Calu3 (cell line): ENCODE measurements around the gene CTSS. TPM values are rescaled to one million over a fixed set of nuclear protein-coding genes. Genes with fewer than 3 reads are reported as not detected.

ENCODE experiments used
- BruUV-seq: library from RNA; stranded (reverse); fragments of 400-500 nt; replicated peaks from 2 replicates; lab custom pipeline; 2021; lab: Mats Ljungman, UMichigan
- CTCF ChIA-PET: fragments of 300-600 bp; sonication (Branson Sonifier 250); formaldehyde crosslinking; loops from one replicate; lab custom pipeline; 2022; ENCODE audit warnings: antibody characterized with exemption; lab: Charles Lee
- DNase-seq: peaks from one replicate; pipeline ENCODE4 v3.0.0; 2022
- H3K27ac Mint-ChIP-seq: one replicate; pipeline ENCODE4 v1.8.0; 2022; ENCODE audit warnings: mixed read lengths; ENCODE audit not compliant: unreplicated experiment
- H3K27me3 Mint-ChIP-seq: one replicate; pipeline ENCODE4 v1.8.0; 2022; ENCODE audit warnings: mixed read lengths; ENCODE audit not compliant: unreplicated experiment
- H3K36me3 Mint-ChIP-seq: one replicate; pipeline ENCODE4 v1.8.0; 2022; ENCODE audit warnings: mild to moderate bottlenecking, moderate library complexity, mixed read lengths; ENCODE audit not compliant: insufficient read depth, unreplicated experiment
- H3K4me1 Mint-ChIP-seq: one replicate; pipeline ENCODE4 v1.8.0; 2022; ENCODE audit warnings: mild to moderate bottlenecking, low read depth, mixed read lengths; ENCODE audit not compliant: unreplicated experiment
- H3K4me3 Mint-ChIP-seq: one replicate; pipeline ENCODE4 v1.8.0; 2022; ENCODE audit warnings: mild to moderate bottlenecking, low read depth, moderate library complexity, mixed read lengths; ENCODE audit not compliant: unreplicated experiment
- H3K9me3 Mint-ChIP-seq: one replicate; pipeline ENCODE4 v1.8.0; 2022; ENCODE audit warnings: low read depth, mixed read lengths; ENCODE audit not compliant: unreplicated experiment
- CTCF ChIP-seq: fragments of 200-600 bp; IDR thresholded peaks from one replicate; pipeline ENCODE4 v1.8.0; 2022; ENCODE audit warnings: antibody characterized with exemption; ENCODE audit not compliant: unreplicated experiment
- intact Hi-C: fragments of 100-400 bp; cut with micrococcal nuclease; formaldehyde crosslinking; loops from one replicate; pipeline ENCODE4 v1.10.0; 2022; ENCODE audit not compliant: unreplicated experiment
- total RNA-seq: library from RNA; stranded (reverse); gene quantifications from 2 replicates; pipeline ENCODE4 v1.2.3, GENCODE V29; 2022

CTSS gene
- total RNA-seq, 1 experiment from 2014 or later = 144 TPM

GRCh38 chr1:150808846-150809245 is 43.3 kb upstream of the CTSS start:
- no peak for TF ChIP-seq CTCF
- H3K4me3 Mint-ChIP-seq = no peak overlapping the region
- no peaks in the 10 kb centered on the region for H3K27me3 Mint-ChIP-seq
- H3K36me3 Mint-ChIP-seq = no peaks in the 10 kb centered on the region
- H3K27ac Mint-ChIP-seq = no peak overlapping the region
- no peak for DNase-seq
- intact Hi-C loops = no loop called here
- CTCF ChIA-PET = no interaction called here
- no TSS peak for BruUV-seq
- H3K4me1 Mint-ChIP-seq = no peaks in the 10 kb centered on the region
- H3K9me3 Mint-ChIP-seq = no peaks in the 10 kb centered on the region

GRCh38 chr1:150808121-150808520 is 42.5 kb upstream of the CTSS start, which contains the start of gene CTSK:
Gene CTSK (minus strand): TSS chr1:150808260. CDS start chr1:150806805, 1,455 bp downstream.
- Mint-ChIP-seq H3K9me3 (no peaks in the 10 kb centered on the region), H3K36me3 (no peaks in the 10 kb centered on the region), H3K27me3 (no peaks in the 10 kb centered on the region), H3K4me1 (no peaks in the 10 kb centered on the region), H3K4me3 (no peak within 1 kb of the TSS), H3K27ac (no peak within 1 kb of the TSS)
- DNase-seq = no peak
- no peak for TF ChIP-seq CTCF
- CTCF ChIA-PET = interaction anchor here (0.6 kb wide), 1 partner anchor 797 kb away, joined by 5 read pairs; no protein-coding TSS in a partner anchor
- no TSS peak for BruUV-seq
- intact Hi-C loops = no loop called here

GRCh38 chr1:150807249-150808023 is 41.9 kb upstream of the CTSS start:
- no peak overlapping the region for H3K4me3 Mint-ChIP-seq
- intact Hi-C loops = no loop called here
- CTCF ChIA-PET = no interaction called here
- H3K36me3 Mint-ChIP-seq = no peaks in the 10 kb centered on the region
- no peak for DNase-seq
- TF ChIP-seq CTCF = no peak
- no peaks in the 10 kb centered on the region for H3K9me3 Mint-ChIP-seq
- no peaks in the 10 kb centered on the region for H3K4me1 Mint-ChIP-seq
- BruUV-seq = no TSS peak
- no peak overlapping the region for H3K27ac Mint-ChIP-seq
- no peaks in the 10 kb centered on the region for H3K27me3 Mint-ChIP-seq

- Mint-ChIP-seq H3K27me3 (no peaks in the 10 kb centered on the region), H3K27ac (no peak overlapping the region), H3K4me3 (no peak overlapping the region), H3K9me3 (no peaks in the 10 kb centered on the region), H3K4me1 (no peaks in the 10 kb centered on the region), H3K36me3 (no peaks in the 10 kb centered on the region)
- BruUV-seq = no TSS peak
- no peak for DNase-seq
- CTCF ChIA-PET = no interaction called here
- TF ChIP-seq CTCF = no peak
- intact Hi-C loops = no loop called here
Observed at GRCh38 chr1:150805899-150806298, 40.3 kb upstream of the CTSS start.
